Forelimb muscle (tissue), 1 donor: ENCODE results near the gene CALCOCO1. TPM values are rescaled to one million over a fixed set of nuclear protein-coding genes. Genes with fewer than 3 reads are reported as not detected.
A peak's percentile ranks its signal among the peaks of the same experiment; 100 is the strongest.
"Not testable (repeated sequence)": the region's sequence is repeated elsewhere in the genome, so short reads cannot be mapped to it uniquely, and the experiment has no call there.

Experiments
- DNase-seq: peaks from one replicate; pipeline ENCODE4 v3.0.0-alpha.2; 2013; ENCODE audit warnings: low read depth
- polyA plus RNA-seq: library from polyadenylated mRNA; unstranded; fragments of 120-200 nt; gene quantifications from one replicate; pipeline ENCODE4 v1.2.1, GENCODE V29; 2013; ENCODE audit not compliant: insufficient read length

CALCOCO1 gene
- polyA plus RNA-seq, 1 donor: 80.8 TPM

DNA sequence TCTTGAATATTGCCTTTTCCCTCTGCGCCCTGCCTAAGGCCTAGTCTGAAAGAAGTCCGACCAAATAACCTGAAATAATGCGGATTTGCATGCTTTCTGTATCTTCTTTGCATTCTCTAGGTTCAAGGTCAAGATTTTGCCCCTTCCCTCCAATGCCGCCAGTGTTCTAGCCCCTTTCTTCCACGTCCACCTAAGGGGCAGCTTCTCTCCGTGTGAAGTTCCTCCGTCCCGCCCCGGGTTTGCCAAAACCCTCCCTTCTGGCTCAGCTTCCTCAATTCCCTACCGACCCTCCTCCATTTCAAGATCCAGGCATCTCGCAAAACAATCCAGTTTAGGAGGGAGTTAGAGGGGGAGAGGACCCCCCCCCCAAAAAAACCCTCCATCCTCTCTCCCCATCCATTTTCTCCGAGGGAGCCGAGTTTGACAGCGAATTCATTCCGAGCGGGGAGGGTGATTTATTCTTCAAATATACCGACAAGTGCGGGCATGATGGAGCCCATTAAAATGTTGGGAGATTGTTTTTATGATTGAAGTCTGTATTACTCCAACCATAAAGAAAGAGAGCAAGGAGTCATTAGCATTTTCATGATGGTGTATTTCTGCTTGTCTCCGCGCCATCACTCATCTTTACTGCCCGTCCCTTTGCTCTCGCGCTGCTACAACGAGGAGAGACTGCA lies 30.5 kb downstream of the CALCOCO1 start:
- DNase-seq: no peak

DNA sequence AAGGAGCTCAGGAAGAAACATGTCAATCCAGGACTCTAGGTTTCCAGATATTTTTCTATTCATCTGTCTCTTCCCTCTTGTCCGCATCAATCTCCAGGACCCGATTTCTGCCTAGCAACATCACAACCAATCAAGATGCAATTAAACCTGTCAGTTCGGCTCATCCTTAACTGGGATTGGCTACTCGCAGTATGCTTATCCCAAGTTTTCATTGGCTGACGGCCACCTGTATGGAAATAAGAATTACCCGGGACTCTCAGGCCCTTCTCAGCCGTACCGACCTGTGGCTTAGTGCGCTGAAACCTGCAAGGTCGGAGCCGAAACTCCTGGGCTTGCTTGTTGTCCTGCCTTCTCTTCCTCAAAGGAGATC lies 31.0 kb downstream of the CALCOCO1 start:
- no peak for DNase-seq

DNA sequence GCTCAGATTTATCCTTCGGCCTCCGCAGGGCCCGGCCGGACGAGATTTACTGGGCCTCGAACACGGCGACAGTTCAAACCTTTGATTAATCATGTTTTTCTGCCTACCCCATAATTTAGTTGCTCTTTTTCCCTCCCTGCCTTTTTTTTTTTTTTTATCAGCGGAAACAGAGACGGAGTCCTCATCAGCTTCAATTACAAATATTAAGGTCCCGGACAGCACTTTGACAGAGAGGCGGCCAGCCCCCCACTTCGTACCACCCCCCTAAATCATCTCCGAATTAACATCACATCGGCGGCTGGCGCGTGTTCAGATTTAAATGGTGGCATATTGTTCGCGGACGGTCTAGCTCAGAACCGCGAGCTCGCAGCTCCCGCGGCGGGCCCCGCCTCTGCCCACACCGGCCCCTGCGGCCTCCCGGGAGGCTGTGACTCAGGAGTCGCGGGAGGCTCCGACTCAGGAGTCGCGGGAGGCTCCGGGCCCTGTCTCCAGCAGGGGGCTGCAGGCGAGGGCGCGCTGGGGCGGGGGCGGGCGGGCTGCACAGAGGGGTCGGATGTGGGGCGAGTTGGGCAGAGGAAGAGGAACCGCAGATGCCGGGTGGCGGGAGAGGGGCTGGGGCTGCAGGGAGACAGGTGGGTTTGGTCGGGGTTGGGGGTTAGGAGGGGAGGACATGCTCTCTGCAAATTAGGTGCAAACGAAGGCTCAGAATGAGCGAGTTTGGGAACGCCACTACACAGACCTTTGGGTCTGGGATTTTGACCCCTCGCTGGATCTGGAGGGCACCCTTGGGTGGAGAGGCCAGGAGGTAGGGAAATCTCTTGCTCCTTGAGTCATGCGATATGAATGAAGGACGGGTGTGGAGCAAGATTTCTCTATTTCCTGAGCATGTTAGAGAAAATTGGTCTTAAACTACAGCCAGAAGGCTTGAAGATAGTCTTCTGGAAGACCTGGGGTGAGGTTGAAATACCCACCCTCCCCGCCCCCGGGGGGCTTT lies 31.8 kb downstream of the CALCOCO1 start:
- no peak for DNase-seq

DNA sequence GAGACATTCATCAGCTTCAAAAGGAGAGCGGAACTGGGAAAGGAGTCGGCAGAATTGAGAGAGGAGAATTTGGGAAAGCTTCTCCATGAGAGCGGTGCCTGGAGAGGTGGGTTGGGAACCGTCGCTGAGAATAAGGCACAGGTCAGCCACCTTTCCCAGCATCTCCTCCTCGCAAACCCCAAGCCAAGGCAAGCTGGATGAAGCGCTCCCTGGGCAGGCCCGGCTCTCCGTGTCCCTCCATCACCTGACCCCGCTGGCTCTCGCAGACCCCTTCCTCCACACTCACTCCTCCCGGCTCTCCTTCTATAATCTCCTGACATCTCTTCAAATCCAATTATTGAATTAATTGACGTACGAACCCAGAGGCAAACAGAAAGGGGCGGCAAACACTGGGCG lies 32.5 kb downstream of the CALCOCO1 start:
- no peak for DNase-seq

DNA sequence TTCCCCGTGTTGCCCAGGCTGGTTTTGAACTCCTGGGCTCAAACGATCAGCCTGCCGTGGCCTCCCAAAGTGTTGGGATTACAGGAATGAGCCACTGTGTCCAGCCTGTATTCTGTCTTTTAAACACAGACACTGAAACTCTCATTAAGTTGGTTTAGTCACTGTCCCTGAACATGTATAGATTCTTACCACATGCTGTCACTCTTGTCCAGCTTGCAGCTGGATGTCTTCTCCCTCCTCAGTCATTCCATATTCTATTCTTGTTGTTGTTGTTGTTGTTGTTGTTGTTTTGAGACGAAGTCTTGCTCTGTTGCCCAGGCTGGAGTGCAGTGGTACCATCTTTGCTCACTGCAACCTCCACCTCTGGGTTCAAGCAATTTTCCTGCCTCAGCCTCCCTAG lies 39.1 kb downstream of the CALCOCO1 start:
- DNase-seq: no peak

DNA sequence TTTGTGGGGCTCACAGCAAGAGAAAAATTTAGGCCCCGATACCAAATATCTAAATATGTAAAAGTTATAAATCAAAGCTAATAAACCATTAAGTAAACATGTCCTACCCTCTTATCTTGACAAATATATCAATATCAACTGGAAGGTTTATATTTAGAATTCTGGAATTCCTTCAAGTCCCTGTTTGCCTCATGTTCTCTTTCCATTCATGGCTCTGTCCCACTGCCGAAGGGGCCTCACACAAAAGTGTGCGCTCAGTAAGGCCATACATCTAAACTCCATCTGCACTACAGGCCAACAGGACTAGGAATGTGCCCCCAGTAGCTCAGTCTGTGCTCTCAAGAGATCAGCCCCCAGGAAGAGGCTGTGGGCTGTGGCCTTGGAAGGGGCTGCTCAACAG lies 40.8 kb downstream of the CALCOCO1 start:
- no peak for DNase-seq

DNA sequence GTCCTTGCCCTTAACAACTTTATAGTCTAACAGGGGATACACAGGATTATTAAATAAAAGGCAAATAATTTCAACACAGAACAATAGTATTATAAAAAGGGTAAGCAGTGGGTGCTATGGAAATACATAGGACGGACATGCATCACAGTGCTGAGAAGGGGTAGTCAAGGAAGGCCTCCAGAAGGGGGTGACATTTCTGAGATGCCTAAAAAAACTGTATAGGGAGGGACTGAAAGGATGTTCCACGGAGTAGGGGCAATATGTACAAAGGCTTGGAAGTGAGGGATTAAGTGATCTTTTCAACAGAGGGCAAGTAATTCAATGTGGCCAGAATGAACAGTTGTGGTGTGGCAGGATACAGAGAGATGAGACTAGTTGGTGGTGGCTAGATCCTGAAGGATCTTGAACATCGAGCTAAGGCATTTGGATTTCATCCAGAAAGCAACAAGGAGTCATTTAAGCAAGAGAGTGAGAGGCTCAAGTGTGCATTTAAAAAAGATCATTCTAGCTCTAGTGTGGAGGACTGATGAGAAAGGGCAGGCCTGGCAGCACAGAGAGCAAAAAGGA lies 42.5 kb downstream of the CALCOCO1 start:
- DNase-seq: no peak

DNA sequence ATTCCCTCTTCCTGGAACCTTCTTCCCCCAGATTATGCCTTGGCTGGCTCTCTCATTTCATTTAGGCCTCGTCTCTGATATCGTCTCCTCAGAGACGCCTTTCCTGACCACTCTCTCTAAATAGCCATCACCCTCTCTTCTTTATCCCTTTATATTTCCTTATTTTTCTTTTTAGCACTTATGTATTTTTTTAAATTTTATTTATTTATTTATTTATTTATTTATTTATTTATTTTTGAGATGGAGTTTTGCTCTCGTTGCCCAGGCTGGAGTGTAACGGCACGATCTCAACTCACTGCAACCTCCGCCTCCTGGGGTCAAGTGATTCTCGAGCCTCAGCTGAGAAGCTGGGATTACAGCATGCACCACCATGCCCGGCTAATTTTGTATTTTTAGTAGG lies 43.3 kb downstream of the CALCOCO1 start:
- no peak for DNase-seq

DNA sequence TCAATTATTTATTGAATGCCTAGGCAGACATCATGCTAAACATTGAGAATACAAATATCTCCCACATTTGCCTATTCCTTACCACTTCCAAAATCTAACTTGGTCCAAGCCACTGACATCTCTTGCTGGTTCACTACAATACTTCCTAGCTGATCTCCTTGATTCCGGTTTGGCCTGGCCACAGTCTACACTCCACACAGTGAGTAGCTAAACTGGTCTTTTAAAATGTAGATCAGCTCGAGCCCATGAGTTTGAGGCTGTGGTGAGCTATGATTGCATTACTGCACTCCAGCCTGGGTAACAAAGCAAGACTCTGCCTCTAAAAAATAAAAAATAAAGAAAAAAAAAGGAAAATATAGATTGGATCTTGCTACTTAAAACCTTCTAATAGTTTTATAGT lies 43.8 kb downstream of the CALCOCO1 start:
- no peak for DNase-seq

DNA sequence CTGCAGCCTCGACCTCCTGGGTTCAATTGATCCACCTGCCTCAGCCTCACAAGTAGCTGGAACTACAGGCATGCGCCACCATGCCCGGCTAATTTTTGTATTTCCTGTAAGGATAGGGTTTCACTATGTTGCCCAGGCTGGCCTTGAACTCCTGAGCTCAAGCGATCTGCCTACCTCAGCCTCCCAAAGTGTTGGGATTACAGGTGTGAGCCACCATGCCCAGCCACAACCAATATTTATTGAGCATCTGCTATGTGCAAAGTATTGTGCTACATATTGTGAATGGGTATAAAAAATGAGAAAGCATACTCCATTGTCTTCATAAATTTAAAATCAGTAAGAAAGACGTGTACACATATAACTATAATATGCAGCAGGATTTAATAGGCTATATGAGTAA lies 47.2 kb downstream of the CALCOCO1 start:
- not testable (repeated sequence) for DNase-seq

DNA sequence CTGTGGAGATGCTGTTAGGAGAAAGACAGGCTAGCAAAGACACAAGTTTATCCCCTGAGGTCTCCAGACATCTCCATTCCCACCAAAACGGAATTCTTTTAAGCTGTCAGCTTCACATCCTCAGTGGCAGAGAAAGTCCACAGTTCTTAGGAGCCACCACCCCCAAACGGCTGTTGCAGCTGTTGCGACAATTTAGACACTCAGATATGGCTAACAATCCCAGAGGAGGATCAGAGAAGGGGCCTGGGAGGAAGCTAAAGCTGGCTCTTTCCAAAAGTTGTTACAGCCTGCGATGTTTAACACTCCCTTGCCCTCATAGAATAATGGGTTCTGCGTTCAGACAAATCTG lies 49.5 kb downstream of the CALCOCO1 start:
- DNase-seq: no peak

DNA sequence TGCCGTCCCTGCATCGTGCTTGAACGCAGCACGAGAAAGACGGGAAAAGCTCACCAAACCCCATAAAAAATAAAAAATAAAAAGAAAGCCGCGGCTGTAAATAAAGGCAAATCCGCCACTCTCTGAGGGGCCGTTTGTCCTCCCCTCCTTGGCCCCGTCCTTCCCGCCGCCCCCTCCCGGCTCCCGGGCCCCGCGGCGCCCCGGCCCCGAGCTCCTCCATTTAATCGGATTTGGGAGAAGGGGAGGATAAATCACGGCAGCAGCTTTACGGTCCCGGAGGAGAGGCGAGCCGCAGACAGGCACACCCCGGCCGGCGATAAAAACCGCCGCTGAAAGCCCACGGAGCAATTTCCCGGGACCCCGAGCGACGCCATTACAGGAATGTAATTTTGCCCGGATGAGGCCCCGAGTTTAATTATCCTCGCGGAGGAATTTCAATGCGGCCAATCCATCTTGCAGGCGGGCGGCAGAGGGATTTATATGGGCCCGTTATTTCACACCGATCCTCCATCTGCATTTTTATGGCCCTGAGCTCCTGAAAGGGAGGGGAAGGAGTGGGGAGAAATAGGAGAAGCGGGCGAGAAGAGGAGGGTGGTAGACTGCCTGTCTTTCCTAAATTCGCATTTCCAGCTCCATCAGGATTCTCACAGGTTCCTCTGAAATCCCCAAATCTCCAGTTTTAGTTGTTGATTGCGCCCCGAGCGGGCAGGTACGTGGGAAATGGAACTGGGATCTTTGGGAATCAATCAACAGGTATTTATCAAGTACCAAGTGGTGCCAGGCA lies 50.0 kb downstream of the CALCOCO1 start:
- no peak for DNase-seq

DNA sequence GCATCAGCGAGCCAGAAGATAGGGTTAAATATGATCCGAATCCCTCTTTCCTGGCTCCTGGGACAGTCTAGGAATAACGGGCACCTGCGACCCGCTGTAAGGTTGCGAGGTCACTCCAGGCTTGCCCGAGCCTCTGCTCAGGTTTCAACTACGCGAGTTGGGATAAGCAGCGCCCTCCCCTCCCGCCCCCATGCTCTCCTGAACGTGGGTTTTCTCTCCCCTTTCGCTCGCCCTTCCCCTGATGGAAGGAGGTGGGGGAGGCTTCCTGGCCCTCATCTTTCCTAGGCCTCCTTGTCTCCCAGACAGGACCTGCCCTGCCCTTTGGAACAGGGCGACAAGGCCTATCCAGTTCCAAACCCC lies 50.6 kb downstream of the CALCOCO1 start:
- no peak for DNase-seq

DNA sequence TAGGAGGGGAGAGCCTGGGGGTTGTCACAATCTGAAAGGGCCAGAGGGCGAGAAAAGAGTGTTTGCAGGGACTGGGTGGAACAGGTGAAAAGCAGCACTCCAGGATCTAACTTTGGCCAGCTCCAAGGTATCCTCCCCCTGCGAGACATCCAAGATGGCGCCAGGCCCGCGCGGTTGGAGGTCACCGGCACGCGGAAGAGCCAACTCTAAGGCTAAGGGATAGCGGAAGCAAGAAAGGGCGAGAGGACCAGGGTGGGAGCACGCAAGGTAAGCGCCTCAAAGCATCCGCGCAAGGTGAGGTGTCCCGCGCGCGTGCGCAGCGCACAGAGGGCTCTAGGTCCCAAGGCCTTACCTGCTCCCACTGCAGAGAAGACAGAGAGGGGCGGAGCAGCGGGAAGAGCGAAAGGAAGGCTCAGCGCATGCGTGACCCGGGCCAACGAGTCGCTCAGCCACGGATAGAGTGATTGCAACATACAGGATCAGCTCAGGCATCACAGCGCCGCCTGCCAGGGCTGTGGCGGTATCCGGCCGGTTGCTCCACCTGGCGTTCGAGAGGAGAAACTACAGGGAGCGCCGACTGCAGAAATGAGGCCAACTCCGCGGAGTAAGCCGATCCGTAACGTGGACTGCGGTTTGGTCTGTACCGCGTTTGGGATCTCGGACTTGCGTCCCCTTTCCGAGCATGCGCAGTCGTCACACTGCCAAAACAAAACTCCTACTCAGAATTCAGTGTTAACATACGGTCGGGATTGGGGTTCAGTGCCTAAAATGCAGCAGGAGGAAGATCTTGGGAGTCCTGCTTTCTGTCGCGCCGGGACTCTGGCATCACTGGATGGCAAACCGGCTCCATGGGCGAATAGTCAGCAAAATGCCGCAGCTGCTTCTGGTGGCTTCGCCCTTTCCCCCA lies 51.3 kb downstream of the CALCOCO1 start, which contains the start of gene ATP5MC2:
TSS of gene ATP5MC2 (minus strand) at position 383 of the 907 bp plus-strand sequence. CDS start 3,469 bp downstream, outside the sequence.
- peak; percentile 97 for DNase-seq

DNA sequence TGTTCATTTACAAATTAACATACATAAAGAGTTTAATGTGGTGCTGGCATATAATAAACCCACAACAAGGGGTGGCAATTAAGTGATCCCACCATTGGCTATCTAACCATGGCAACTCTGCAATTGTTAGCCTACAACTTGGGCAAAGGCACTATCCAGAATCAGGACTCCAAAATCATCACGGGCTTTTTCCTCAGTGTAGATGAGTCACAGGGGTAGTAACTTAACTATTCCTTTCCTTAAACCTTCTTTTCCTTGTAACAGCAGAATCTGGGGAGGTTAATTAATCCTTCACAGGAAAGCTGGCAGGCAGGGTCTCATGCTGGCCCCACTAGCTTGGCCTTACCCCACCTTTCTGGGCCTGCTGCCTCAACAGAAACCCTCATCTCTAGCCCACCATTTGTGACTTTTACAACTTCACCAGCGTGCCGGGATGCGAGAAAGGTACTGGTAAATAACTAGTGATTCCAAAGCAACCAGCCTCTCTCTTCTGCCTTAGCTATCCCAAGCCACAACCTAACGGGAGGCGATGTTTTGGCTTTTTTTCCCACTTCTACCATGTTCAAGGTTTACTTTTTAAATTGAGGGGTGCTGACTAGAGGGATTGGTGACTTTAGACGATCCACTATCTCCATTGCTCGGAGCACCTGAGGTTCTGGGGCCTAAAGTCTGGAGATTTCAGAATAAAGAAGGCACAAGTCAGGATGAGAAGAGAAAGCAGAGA lies 52.1 kb downstream of the CALCOCO1 start:
- no peak for DNase-seq

DNA sequence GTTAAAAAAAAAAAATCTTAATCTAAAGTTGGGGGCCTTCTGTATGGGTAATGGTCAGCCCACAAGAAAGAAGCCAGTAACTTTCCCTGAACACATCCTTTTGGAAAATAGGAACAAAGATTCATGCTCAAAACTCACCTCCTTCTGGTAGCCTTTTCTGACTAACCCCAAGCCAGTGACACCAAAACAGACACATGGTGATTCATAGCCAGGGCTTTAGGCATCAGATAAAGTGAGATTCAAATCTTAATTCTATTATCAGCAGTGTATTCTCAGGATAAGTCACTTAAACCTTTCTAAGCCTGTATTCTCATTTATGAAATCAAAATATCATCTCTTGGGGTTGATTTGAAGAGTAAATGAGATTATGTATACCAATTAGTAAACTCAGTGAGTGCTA lies 56.3 kb downstream of the CALCOCO1 start:
- no peak for DNase-seq

DNA sequence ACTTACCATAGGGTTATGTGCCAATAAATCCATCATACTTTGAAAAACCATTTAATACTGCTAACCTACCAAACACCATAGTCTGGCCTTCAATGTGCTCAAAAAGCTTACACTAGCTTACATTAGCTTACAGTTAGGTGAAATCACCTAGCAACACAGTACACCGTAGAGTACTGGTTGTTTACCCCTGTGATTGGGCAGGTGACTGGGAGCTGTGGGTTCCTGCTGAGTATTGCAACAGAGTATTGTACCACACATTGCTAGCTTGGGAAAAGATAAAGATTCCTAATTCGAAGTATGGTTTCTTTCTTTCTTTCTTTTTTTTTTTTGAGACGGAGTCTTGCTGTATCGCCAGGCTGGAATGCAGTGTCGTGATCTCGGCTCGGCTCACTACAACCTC lies 56.9 kb downstream of the CALCOCO1 start:
- DNase-seq: no peak

DNA sequence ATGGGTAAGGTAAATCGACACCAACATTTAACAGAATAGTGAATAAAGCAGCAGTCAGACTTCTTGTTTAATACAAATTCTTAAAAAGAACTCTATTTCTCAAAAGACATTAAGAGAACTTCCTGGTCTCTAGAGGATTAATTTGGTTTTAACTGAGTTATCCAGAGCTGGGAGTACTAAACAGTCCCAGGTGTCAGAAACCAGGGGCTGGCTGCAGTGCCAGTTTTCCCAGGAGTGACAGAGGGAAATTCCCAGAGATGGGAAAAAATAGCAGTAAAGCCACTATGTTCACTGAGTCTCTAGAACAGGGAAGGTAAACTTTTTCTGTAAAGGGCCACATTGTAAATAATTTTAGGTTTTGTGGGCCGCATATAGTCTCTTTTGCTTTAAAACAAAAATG lies 60.2 kb downstream of the CALCOCO1 start:
- no peak for DNase-seq

DNA sequence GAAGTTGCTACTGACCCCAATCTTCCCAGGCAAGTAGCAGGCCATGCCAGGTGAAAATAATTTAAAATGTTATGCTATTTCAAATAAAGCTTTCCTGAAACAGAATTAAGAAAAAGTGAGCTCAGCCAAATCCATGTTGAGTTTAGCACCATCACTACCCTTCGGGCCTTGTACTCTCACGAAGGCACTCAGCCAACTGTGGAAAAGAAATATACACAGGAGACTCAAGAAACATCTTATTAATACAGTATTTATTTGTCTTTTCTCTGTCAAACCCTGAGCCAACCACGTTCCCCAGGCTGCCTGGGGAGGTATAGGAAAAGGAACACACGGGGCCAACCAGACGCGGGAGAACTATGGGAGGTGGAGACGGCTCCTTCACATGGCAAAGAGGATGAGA lies 62.3 kb downstream of the CALCOCO1 start:
- DNase-seq: no peak

DNA sequence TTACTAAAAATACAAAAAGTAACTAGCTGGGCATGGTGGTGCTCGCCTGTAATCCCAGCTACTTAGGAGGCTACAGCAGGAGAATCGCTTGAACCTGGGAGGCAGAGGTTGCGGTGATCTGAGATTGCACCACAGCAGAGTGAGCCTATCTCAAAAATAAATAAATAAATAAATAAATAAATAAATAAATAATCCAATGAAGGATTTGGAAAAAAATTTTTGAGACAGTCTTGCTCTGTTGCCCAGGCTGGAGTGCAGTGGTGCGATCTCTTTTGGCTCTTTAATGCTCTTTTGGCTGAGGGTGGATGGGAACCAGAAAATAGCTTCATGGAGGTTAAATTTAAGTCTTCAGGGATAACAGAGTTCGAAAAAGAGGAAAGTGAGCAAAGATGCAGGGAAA lies 63.1 kb downstream of the CALCOCO1 start:
- no peak for DNase-seq
